ENCODE measurements around the gene PTPRT. TPM values are rescaled to one million over a fixed set of nuclear protein-coding genes. Genes with fewer than 3 reads are reported as not detected.

The PTPRT gene
- total and polyA plus RNA-seq, 11 donors = 0.04 to 2.5 (median 0.25) TPM; not detected in 2

GRCh38 chr20:42085366-42085765 is 1104.3 kb downstream of the PTPRT start:
- peak overlapping the region in 2 of 12 donors; percentile 6 to 22 for H3K27ac ChIP-seq
- H3K4me1 ChIP-seq = peaks cover 0 to 15% (median 2%) of the 10 kb centered on the region in 12 donors
- WGBS, 4 donors = 48 to 81% (median 68%) methylated on average over 10 of the region's 10 CpGs
- ATAC-seq = peak in 2 of 4 donors; percentile 44 to 47
- H3K27me3 ChIP-seq = no peaks in the 10 kb centered on the region
- TF ChIP-seq POLR2A (IDR thresholded peaks at IDR 0.05) (no peak), CTCF (IDR thresholded peaks at IDR 0.05) (no peak)
- no peak overlapping the region for H3K4me3 ChIP-seq
- H3K36me3 ChIP-seq = no peaks in the 10 kb centered on the region
- intact Hi-C loops (cut with DNase I) = no loop called here
- DNase-seq = peak in 2 of 5 donors; percentile 35 to 37
- no peaks in the 10 kb centered on the region for H3K9me3 ChIP-seq

DNA sequence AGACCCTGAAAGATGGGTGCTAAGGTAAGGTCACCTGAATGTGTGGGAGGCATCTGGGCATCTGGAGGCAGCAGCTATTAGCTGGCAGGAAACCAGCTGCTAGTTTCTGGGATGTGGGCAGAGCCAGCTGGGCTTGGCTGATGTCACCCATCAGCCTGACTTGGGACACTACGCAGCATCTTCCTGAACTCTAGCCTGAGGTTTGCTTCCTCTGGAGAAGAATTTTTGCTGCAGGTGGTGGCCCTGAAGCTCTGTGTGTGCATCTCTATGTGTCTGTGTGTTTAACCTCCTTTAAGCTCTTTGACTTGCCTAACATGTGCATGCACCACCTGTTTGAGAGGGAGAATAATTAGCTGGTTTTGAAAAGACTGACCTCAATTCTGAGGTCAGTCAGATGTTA is 1106.4 kb downstream of the PTPRT start:
- ATAC-seq (peak in 3 of 4 donors; percentile 21 to 53 (median 38)), DNase-seq (peak in 1 of 5 donors; percentile 28)
- WGBS, 4 donors = 17 to 75% (median 55%) methylated on average over 1 of the region's 1 CpG
- Histone ChIP-seq H3K4me1 (peaks cover 0 to 15% (median 2%) of the 10 kb centered on the region in 12 donors), H3K27ac (peak overlapping the region in 8 of 12 donors; percentile 49 to 82 (median 62)), H3K36me3 (no peaks in the 10 kb centered on the region), H3K27me3 (no peaks in the 10 kb centered on the region), H3K9me3 (no peaks in the 10 kb centered on the region), H3K4me3 (no peak overlapping the region)
- intact Hi-C loops (cut with DNase I) = no loop called here
- TF ChIP-seq POLR2A (IDR thresholded peaks at IDR 0.05) = no peak
- no peak for TF ChIP-seq CTCF (IDR thresholded peaks at IDR 0.05)

DNA sequence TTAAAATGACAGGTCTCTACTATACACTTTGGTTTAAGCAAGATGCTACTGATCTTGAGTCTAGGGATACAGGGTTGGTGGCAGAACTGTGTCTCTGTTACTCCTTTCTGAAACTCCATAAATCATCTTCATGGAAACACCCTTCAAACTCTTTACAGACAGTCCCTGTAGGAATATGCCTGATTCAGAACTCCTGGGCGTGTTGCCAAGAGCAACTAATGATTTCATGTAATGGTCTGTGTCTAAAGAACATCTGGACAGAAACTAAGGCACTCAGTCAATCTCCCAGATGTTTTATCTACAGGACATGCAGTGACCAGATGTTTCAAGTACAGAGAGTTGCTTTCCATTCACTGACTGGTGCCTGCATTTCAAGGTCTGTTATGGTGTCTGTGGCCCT is 1107.1 kb downstream of the PTPRT start:
- TF ChIP-seq POLR2A (IDR thresholded peaks at IDR 0.05) = no peak
- TF ChIP-seq CTCF (IDR thresholded peaks at IDR 0.05) = no peak
- peaks cover 0 to 15% (median 2%) of the 10 kb centered on the region in 12 donors for H3K4me1 ChIP-seq
- intact Hi-C loops (cut with DNase I) = no loop called here
- no peak overlapping the region for H3K4me3 ChIP-seq
- H3K9me3 ChIP-seq = no peaks in the 10 kb centered on the region
- peak overlapping the region in 6 of 12 donors; percentile 7 to 82 (median 56) for H3K27ac ChIP-seq
- ATAC-seq = peak; percentile 78 to 90 (median 86)
- no peaks in the 10 kb centered on the region for H3K36me3 ChIP-seq
- DNase-seq = peak in 4 of 5 donors; percentile 87 to 92 (median 88)
- H3K27me3 ChIP-seq = no peaks in the 10 kb centered on the region
- WGBS, 4 donors = 6 to 33% (median 25%) methylated on average over 1 of the region's 1 CpG

DNA sequence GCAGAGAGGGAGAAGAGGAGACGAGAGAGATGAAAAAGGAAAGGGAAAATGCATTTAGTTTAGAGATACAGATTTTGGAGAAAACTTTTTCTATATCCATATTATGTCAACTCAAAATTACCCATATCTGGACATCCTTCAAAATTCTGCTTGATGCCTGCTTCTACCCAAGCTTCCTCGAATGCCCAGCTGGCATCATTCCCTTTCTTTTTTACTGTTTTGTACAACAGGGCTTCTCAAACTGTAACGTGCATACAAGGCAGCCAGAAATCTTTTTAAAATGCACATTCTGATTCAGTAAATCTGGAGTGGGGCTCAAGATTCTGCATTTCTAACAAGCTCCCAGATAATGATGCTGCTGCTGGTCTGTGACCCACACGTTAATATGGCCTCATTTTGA is 1108.8 kb downstream of the PTPRT start:
- H3K27me3 ChIP-seq = no peaks in the 10 kb centered on the region
- H3K4me1 ChIP-seq = peaks cover 0 to 15% (median 2%) of the 10 kb centered on the region in 12 donors
- H3K4me3 ChIP-seq = no peak overlapping the region
- intact Hi-C loops (cut with DNase I) = no loop called here
- no peak for ATAC-seq
- 62 to 68% (median 65%) methylated on average over 4 of the region's 4 CpGs for WGBS, 4 donors
- H3K9me3 ChIP-seq = no peaks in the 10 kb centered on the region
- no peaks in the 10 kb centered on the region for H3K36me3 ChIP-seq
- H3K27ac ChIP-seq = no peak overlapping the region
- DNase-seq = no peak
- TF ChIP-seq CTCF (IDR thresholded peaks at IDR 0.05) (no peak), POLR2A (IDR thresholded peaks at IDR 0.05) (no peak)
